GM18508 (cell line): ENCODE data around the gene TAB2.
"Not testable (repeated sequence)": the region's sequence is repeated elsewhere in the genome, so short reads cannot be mapped to it uniquely, and the experiment has no call there.

Experiments used
- ATAC-seq: cut with Tn5 transposase; IDR thresholded peaks from one replicate; pipeline ENCODE4 v1.9.1; 2021; ENCODE audit warnings: moderate number of reproducible peaks; ENCODE audit not compliant: insufficient read depth, unreplicated experiment

The TAB2 gene

DNA sequence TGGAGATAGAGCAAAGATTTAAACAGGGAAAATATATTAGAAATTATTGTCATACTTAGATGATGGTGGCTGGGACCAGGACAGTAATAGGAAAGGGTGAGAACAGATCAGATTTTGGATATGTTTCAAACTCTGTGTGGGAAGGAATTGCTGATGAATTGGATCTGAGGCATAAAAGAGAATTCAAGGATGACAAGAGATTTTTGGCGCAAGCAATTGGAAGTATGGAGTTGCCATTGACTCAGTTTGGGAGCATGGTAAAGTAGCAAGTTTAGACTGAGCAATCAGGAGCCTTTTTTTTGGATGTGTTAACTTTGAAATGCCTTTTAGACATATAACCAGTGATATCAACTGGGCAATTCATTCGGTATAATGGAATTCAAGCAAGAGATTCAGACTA is 14.4 kb downstream of the TAB2 start:
- no peak for ATAC-seq

DNA sequence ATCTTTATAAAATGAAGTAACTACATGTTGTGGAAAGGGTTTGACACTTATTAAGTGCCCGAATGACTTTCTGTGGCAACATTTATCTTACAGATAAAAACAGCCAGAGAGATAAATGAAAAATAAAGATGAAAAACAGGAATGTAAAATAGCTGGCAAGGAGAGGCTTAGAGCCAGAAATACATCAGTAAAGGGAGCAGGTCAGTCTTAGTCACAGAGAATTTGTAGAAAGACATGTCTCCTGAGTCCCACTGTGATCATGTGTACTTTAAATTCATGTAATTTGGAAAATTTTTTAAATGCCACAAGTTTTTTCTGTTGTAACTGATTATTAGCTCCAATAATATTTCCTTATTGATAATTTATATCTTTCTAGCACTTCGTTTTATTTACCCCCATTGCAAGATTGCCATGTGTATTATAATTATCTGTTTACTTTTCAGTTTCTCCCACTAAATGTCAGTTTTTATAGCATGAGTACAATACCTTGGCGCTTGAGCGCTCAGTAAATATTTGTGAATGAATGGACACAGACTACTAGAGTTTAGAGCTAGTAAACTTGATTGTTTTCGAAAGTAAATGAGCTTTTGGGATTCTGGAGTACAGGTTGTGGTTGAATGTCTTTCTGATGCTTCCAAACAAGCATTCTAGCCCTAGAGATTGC is 15.2 kb downstream of the TAB2 start:
- ATAC-seq: no peak

DNA sequence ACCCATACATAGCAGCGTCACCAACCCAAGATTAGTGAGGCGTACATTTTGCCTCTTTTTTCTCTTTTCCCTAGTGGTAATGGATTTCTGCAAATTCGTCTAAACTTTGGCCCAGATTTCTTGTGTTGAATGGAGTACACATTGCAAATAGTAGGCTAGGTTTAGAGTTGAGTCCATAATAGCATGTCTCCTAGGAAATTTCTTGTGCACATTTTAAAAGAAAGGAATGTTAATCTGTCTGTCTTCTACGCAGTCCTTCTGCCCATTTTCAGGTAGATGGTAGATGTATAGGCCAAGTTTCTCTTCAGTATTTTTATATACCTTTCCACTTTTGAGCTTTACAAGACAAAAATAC is 15.7 kb downstream of the TAB2 start:
- ATAC-seq: no peak

DNA sequence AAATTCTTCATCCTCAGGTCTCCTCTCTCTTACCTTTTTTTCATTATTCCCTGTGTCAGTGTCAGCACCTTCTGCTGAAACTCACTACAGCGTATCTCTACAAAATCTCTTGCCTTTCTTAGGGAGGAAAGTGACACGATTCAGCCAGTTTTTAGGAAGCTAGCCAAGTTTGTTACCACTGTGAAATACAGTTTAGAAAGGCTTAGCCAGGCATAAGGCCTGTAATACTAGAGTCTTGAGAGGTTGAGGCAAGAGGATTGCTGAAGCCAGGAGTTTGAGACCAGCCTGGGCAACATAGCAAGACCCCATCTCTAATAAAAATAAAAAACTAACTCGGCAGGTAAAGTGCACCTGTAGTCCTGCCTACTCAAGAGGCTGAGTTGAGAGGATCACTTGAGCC is 16.7 kb downstream of the TAB2 start:
- no peak for ATAC-seq

DNA sequence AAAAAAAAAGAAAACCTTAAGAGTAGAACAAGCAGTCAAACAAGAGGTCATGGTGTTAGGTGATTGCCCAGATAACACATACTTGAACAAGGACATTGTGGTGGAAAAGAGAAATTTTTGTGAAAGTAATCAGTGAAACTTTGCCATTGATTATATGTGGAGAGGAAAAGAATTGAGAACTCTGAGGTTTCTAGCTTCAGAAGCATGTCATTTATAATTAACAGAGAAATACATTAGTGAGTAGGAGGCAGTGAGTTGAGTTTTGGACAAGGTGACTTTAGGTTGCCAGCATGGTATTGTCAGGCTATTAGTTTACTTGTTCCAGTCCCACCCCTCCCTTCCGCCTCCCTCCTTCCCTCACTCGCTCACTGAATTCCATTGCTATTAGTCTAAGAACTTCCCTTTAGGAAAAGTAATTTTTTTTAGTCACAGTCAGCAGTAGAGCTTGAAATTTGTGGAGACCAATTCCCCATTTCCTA is 17.2 kb downstream of the TAB2 start:
- no peak for ATAC-seq

DNA sequence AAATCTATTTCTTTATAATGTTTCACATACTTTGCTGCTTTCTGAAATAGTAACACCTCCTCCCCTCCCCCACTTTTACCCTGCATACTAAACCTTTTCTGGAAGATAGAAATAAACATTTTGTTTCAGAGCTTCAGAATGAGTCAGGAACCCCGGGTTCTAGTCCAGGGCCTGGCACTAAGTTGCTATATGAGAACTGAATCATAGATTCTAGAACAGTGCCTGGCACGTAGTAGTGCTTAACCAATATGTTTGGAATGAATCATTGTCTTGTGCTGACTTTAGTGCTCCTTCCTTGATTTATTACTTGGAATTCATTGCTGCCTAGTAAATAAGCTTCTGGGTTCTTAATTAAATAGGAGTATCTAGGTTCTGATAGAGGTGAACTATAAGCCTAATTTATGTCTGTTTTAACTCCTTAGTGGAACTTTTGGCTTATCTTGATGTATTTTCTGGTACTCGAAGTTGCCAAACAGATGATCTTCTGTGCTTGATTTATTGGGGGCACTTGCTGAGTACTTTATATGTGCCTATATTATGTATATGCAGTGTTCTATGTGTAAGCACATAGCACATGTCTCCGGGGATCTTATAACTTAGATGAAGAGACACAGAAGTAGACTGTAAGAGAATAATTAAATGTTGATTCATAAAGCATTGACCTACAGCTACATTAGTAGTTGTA is 18.6 kb downstream of the TAB2 start:
- no peak for ATAC-seq

DNA sequence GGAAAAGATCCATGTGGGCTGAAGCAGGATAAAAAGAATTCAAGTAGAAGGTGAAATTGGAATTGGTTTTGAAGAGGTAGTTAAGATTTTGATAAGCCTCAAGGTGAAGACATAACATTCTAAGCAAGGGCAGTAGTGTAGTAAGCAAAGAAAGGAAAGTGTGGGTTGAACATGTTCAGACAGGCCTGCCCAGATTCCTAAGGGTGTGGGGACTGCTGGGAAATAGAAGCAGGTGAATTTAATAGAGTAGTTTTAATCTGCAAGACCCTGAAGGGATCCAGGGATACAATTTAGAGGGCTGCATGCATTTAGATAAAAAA is 19.1 kb downstream of the TAB2 start:
- no peak for ATAC-seq

DNA sequence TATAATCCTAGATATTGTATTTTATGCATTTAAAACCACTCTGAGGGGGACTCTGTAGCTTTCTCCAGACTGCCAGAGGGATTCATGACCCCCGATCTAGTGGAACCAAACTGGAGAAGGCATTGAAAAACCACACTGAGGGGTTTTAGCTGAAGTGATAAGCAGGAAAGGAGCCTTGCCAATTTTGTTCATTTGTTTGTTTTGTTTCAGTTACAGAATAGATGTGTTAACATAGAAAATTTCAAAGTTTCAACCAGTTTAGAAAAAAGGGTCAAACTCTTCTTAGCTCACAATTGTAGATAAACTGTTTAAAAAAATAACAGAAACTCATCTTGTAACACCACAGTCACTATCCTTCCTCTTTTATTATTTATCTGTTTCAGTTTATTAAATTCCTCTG is 19.8 kb downstream of the TAB2 start:
- no peak for ATAC-seq

DNA sequence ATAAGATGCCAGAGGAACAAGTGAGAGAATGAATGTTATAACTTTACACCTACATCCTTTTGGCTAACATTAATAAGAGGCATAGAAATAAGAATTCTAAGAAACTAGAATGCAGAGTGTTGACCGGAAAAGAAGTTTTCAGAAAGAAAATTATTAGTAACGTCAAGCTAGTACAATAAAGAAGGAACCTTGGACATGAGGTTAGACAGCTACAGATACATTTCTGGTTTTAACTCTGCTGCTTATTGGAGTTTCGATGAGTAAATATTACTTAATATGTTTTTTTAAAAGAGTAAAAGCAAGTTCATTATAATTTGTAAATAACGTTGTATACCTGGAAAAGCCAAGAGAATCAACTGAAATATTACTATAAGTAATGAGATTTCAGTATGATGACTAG is 22.7 kb downstream of the TAB2 start:
- no peak for ATAC-seq

DNA sequence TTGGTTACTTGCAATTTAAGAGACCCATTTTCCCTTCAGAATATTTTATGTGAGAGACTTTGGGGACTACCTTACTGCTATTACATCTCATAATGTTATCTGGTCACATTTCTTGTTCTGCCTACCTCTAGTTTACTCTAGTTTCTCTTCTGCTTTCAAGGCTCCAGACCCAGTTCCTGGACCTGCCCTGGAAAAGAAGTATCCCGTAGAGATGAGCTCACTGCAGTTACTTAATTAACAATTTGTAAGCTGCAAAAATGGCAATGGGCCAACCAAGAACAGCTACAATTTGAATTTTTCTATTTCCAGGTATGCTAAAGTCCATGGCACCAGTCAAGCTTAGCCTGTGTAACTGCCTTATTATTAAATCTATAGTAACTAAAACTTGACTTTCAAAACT is 25.0 kb downstream of the TAB2 start:
- ATAC-seq: peak; percentile 57

DNA sequence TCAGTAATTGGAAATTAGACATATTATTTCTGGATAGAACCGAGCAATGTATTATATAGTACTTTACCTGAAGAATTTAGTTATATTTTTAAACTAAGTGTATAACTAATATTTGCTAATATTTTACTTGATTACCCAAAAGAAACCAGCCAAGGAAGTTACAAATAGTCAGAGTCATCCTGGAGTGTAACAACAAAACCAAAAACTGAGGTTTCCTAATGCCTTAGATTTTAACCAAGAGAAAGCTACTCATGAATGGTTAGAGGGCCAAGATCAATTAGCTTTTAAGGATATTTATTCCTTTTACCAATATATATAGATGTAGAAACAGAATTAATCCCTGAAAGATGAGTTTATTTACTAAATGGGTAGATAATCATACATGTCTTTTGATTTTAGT is 26.0 kb downstream of the TAB2 start:
- no peak for ATAC-seq

DNA sequence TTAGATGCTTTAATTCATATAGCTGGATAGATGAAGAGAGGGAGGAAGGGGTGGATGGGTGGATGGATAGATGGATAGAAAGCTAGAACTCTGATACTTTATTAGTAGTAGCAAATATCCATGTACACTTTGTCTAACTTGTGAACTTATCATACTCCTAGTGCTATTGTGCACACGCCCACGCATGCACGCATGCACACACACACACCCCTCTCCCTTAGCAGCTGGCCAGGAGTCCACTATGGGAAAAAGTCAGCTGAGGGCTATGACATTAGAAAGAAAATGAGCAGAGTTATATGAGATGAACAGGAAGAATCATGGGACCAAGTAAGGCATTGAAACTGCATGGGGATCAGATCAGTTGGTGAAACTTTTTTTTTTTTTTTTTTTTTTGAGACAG is 28.6 kb downstream of the TAB2 start:
- ATAC-seq: no peak

DNA sequence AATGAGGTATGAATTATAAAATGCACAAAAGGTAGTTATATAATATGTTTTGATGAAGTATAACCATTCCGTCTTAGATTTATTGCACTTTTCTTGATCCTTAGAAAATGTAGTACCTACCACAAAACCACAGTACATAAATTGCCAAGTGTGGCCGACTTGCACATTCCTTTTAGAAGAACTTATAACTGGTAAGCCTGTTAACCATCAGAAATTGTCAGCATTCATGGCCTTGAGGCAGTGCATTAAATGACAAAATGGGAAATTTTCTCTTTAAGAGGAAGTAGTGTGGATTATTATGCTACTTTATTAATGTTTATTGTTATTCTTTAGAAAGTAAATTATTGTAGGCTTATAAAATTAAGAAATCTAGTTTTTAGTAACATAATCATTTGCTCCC is 29.6 kb downstream of the TAB2 start:
- no peak for ATAC-seq

DNA sequence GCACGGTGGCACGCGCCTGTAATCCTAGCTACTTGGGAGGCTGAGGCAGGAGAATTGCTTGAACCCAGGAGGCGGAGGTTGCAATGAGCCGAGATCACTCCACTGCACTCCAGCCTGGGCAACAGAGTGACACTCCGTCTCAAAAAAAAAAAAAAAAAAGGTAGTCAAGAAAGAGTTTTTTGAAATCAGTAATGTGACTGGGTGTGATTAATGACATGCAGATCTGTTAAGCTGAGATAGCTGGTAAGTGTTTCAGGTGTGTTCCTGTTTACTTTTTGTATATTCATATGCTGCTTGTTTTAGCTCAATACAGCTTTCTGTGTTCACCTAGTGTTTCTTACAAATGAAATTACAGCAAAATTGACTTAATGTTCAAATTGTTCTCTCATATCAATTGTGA is 31.8 kb downstream of the TAB2 start:
- ATAC-seq: not testable (repeated sequence)

DNA sequence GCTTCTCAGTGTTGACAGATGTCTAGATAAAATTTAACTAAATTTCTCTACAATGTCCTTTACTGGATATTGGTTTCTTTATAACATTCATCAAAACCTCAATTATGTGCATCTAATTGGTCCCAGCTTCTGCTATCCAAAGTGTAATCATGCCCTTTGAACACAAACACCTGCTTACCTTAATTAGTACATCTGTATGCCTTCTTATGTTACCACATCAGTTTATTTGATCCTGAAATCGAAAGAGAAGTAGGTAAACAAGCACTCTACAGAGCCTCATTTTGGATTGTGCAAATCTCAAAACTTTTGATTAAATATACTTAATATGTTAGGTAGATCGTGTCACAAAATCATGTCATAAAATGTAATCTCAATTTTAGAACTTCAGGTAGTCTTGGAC is 36.5 kb downstream of the TAB2 start:
- ATAC-seq: no peak

DNA sequence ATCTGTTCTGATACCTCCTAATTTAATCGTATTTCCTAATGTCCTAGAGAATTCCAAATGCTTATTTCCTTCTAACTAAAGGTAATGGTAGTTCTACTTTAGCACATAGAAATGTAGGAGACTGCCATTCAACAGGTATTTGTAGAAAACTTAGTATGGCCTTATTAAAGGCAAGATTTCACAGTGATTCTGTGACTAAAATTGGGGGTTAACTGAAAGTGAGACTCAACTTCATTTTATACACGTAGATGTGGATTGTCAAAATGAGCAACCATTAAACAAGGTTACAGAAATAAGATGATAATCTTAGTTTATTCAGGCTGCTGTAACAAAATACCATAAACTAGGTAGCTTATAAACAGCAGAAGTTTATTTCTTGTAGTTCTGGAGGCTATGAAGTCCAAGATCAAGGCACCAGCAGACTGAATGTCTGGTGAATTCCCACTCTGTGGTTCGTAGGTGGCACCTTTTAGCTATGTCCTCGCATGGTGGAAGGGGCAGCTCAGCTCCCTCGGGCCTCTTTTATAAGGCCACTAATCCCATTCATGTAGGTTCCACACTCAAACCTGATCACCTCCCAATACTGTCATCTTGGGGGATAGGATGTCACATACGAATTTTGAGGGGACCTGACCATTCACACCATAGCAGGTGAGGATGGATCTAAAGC is 38.7 kb downstream of the TAB2 start:
- no peak for ATAC-seq

DNA sequence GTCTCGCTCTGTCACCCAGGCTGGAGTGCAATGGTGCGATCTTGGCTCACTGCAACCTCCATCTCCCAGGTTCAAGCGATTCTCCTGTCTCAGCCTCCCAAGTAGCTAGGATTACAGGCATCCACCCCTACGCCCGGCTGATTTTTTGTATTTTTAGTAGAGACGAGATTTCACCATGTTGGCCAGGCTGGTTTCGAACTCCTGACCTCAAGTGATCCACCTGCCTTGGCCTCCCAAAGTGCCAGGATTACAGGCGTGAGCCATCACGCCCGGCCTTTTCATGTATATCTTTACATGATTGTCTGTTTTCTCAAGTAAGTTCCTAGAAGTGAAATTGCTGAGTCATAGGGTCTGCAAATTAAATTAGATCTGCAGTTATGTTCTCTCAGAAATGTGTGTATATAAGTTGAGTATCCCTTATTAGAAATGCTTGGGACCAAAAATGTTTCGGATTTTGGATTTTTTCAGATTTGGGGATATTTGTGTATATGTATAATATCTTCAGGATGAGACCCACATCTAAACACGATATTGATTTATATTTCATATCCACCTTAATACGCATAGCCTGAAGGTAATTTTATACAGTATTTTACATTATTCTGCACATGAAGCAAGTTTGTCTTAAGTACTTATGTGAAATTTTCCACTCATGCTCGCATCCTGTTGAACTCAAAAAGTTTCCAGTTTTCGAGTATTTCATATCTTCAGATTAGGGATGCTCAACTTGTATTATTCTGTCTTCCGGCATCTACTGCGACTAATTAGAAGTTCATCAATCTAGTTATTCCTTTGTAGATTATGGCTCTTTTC is 40.4 kb downstream of the TAB2 start:
- ATAC-seq: no peak

DNA sequence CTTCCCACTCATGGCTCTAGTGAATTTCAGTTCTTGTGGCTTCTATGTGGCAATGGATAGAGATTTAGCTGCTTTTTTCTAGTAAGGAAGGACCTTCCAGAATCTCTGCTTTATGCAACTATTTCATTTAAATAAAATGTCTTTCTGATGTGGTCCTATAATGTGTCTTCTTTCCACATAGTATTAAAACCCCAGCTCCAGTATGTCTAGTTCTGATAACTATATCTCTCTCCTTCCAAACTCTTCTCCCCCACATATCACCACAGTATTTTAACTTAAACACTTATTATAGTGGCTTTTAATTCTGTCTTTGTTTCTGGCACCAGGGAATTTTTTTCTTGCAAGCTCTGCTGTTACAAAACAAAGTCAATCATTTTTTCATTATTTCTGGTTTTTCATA is 41.9 kb downstream of the TAB2 start:
- ATAC-seq: no peak

DNA sequence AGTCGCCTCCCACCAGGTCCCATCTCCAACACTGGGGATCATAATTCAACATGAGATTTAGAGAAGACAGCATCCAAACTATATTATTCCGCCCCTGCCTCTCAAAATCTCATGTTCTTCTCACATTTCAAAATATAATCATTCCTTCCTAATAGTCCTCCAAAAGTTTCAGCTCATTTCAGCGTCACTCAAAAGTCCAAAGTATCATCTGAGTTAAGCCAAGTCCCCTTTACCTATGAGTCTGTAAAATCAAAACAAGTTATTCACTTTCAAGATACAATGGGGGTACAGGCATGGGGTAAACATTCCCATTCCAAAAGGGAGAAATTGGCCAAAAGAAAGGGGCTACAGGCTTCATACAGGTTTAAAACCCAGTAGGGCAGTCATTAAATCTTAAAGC is 43.0 kb downstream of the TAB2 start:
- ATAC-seq: no peak

DNA sequence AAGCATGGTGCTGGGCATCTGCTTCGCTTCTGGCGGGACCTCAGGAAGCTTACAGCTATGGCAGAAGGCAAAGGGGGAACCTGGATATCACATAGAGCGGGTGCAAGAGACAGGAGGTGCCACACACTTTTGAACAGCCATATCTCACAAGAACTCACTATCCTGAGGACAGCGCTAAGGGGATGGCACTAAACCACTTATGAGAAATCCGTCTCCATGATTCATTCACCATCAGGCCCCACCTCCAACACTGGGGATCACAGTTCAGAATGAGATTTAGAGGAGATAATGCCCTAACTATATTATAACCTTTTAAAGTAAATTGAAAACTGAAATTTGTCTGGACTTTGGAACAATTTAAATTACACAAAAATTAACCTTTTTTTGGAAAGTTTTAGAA is 44.8 kb downstream of the TAB2 start:
- no peak for ATAC-seq

DNA sequence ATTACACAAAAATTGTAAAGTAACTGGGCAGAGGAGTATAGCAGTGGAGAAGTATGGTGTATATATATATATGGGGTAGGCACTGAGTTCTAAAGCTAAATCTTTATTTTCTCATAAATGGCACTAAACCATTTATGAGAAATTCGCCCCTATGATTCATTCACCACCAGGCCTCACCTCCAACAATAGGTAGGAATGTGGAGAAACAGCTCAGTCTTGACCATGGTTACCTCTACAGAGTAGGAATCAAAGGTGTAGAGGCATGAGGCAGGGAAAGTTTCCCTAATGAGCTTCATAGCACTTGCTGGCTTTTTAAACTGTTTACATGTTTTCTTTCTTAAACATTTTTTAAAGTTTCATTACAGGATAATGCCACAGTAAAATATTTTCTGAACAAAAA is 45.6 kb downstream of the TAB2 start:
- no peak for ATAC-seq
